Testis (tissue), 2 donors: ENCODE data around the gene MTX3.

Experiments
- CTCF ChIP-seq, 3 experiments: fragments of 450-650 bp in 2 of 3; fragments of 200-600 bp in 1 of 3; sonication (generic) in 1 of 3; IDR thresholded peaks; one replicate each; pipeline ENCODE4 v1.5.1; 2016 to 2019; ENCODE audit warnings: antibody characterized with exemption in 3 of 3, mild to moderate bottlenecking in 2 of 3, moderate library complexity in 1 of 3
- POLR2A ChIP-seq: fragments of 450-650 bp; IDR thresholded peaks from one replicate; pipeline ENCODE4 v1.6.1; 2017; ENCODE audit warnings: antibody characterized with exemption, mild to moderate bottlenecking, moderate library complexity

GRCh38 chr5:80031109-80031508 is 40.0 kb upstream of the MTX3 start:
- TF ChIP-seq CTCF (IDR thresholded peaks at IDR 0.05), result no peak
- no peak for TF ChIP-seq POLR2A
